ENCODE measurements around the gene SELENOO.

GRCh38 chr22:50260434-50260800, 59.6 kb downstream of the SELENOO start:
- no peak for TF ChIP-seq POLR2A (IDR thresholded peaks at IDR 0.05)
- no peak for TF ChIP-seq CTCF (IDR thresholded peaks at IDR 0.05)

Measured in Peyer's patch (tissue), 4 donors.